SK-N-SH treated with all-trans-retinoic acid at 6 μM for 48 hours (cell line): ENCODE results near the gene ASPDH.

Source experiments
- ATAC-seq: fragments of 200-7000 bp; cut with Tn5 transposase; 3 replicates; pipeline ENCODE4 v1.9.1; 2020; ENCODE audit warnings: mild to moderate bottlenecking, moderate library complexity
- ARNTL ChIP-seq: fragments of 450-650 bp; formaldehyde crosslinking; IDR thresholded peaks from 2 replicates; pipeline ENCODE4 v1.5.0; 2020; ENCODE audit warnings: low read depth, mild to moderate bottlenecking, moderate library complexity, borderline replicate concordance
- BACH2 ChIP-seq: fragments of 250-450 bp; sonication (Bioruptor Pico); IDR thresholded peaks from 2 replicates; pipeline ENCODE4 v1.9.0; 2021; ENCODE audit warnings: mild to moderate bottlenecking, borderline replicate concordance
- CSDC2 ChIP-seq: fragments of 250-450 bp; sonication (Bioruptor Pico); IDR thresholded peaks from 2 replicates; pipeline ENCODE4 v1.5.0; 2020; ENCODE audit warnings: mild to moderate bottlenecking, moderate library complexity
- CSRNP3 ChIP-seq: fragments of 250-450 bp; sonication (Bioruptor Pico); IDR thresholded peaks from 2 replicates; pipeline ENCODE4 v1.5.1; 2021; ENCODE audit warnings: mild to moderate bottlenecking, moderate library complexity
- ESRRG ChIP-seq: fragments of 250-450 bp; sonication (Bioruptor Pico); IDR thresholded peaks from 2 replicates; pipeline ENCODE4 v1.6.1; 2021; ENCODE audit warnings: mild to moderate bottlenecking
- GLIS3 ChIP-seq: fragments of 250-450 bp; sonication (Bioruptor Pico); IDR thresholded peaks from 2 replicates; pipeline ENCODE4 v1.5.0; 2020; ENCODE audit warnings: mild to moderate bottlenecking, moderate library complexity
- ISL1 ChIP-seq: fragments of 250-450 bp; sonication (Bioruptor Pico); IDR thresholded peaks from 2 replicates; pipeline ENCODE4 v2.1.2; 2022; ENCODE audit warnings: mild to moderate bottlenecking, moderate library complexity
- OSR1 ChIP-seq: fragments of 250-450 bp; sonication (Bioruptor Pico); IDR thresholded peaks from 2 replicates; pipeline ENCODE4 v1.8.0; 2022; ENCODE audit warnings: moderate library complexity, mild to moderate bottlenecking, inconsistent platforms
- POU6F1 ChIP-seq: fragments of 250-450 bp; sonication (Bioruptor Pico); IDR thresholded peaks from 2 replicates; pipeline ENCODE4 v1.8.0; 2021; ENCODE audit warnings: low read depth, mild to moderate bottlenecking, moderate library complexity, borderline replicate concordance
- RARB ChIP-seq: fragments of 250-450 bp; sonication (Bioruptor Pico); IDR thresholded peaks from 2 replicates; pipeline ENCODE4 v1.8.0; 2021; ENCODE audit warnings: mild to moderate bottlenecking, moderate library complexity
- SNAI2 ChIP-seq: fragments of 250-450 bp; sonication (Bioruptor Pico); IDR thresholded peaks from 2 replicates; pipeline ENCODE4 v1.5.0; 2020; ENCODE audit warnings: mild to moderate bottlenecking, moderate library complexity
- TOX ChIP-seq: fragments of 250-450 bp; sonication (Bioruptor Pico); IDR thresholded peaks from 2 replicates; pipeline ENCODE4 v1.8.0; 2021; ENCODE audit warnings: mild to moderate bottlenecking, moderate library complexity, borderline replicate concordance
- TSHZ2 ChIP-seq: fragments of 250-450 bp; sonication (Bioruptor Pico); IDR thresholded peaks from 2 replicates; pipeline ENCODE4 v1.5.0; 2020; ENCODE audit warnings: mild to moderate bottlenecking, moderate library complexity
- ZFP3 ChIP-seq: fragments of 250-450 bp; sonication (Bioruptor Pico); IDR thresholded peaks from 2 replicates; pipeline ENCODE4 v1.5.0; 2020; ENCODE audit warnings: mild to moderate bottlenecking, moderate library complexity
- ZFP30 ChIP-seq: fragments of 450-650 bp; formaldehyde crosslinking; IDR thresholded peaks from 2 replicates; pipeline ENCODE4 v1.5.0; 2022; ENCODE audit warnings: mild to moderate bottlenecking, moderate library complexity
- ZNF565 ChIP-seq: fragments of 450-650 bp; formaldehyde crosslinking; conservative IDR thresholded peaks from 2 replicates; pipeline ENCODE4 v1.5.0; 2020; ENCODE audit warnings: low read depth, mild to moderate bottlenecking, moderate library complexity
- ZNF70 ChIP-seq: fragments of 450-650 bp; formaldehyde crosslinking; IDR thresholded peaks from 2 replicates; pipeline ENCODE4 v1.5.0; 2020; ENCODE audit warnings: mild to moderate bottlenecking, moderate library complexity
- TF ChIP-seq, protein P1 (sequence below): fragments of 250-450 bp; sonication (Bioruptor Pico); IDR thresholded peaks from 2 replicates; pipeline ENCODE4 v1.8.0; 2020; ENCODE audit warnings: mild to moderate bottlenecking, moderate library complexity, borderline replicate concordance

The ASPDH gene

GRCh38 chr19:50512112-50512998 lies 1.4 kb downstream of the ASPDH start:
- TF ChIP-seq TSHZ2 (CRISPR knock-in tag) (no peak), POU6F1 (CRISPR knock-in tag) (no peak), RARB (CRISPR knock-in tag) (no peak), ISL1 (CRISPR knock-in tag) (no peak), ARNTL (CRISPR knock-in tag) (no peak), ZNF565 (CRISPR knock-in tag) (no peak), CSRNP3 (CRISPR knock-in tag) (no peak), CSDC2 (CRISPR knock-in tag) (no peak), GLIS3 (CRISPR knock-in tag) (no peak), ESRRG (CRISPR knock-in tag) (no peak), ZFP30 (CRISPR knock-in tag) (no peak), BACH2 (CRISPR knock-in tag) (no peak), SNAI2 (CRISPR knock-in tag) (no peak), TOX (CRISPR knock-in tag) (no peak), OSR1 (CRISPR knock-in tag) (no peak)
- TF ChIP-seq, protein P1, sequence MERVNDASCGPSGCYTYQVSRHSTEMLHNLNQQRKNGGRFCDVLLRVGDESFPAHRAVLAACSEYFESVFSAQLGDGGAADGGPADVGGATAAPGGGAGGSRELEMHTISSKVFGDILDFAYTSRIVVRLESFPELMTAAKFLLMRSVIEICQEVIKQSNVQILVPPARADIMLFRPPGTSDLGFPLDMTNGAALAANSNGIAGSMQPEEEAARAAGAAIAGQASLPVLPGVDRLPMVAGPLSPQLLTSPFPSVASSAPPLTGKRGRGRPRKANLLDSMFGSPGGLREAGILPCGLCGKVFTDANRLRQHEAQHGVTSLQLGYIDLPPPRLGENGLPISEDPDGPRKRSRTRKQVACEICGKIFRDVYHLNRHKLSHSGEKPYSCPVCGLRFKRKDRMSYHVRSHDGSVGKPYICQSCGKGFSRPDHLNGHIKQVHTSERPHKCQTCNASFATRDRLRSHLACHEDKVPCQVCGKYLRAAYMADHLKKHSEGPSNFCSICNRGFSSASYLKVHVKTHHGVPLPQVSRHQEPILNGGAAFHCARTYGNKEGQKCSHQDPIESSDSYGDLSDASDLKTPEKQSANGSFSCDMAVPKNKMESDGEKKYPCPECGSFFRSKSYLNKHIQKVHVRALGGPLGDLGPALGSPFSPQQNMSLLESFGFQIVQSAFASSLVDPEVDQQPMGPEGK (CRISPR knock-in tag): no peak

GRCh38 chr19:50511069-50511822 lies 2.5 kb downstream of the ASPDH start, which contains the start of gene JOSD2:
Gene JOSD2, minus strand, starts transcription at chr19:50511191. Its CDS starts 760 bp downstream, at chr19:50510431.
- ATAC-seq: peak; percentile 96
- TF ChIP-seq ZNF565 (CRISPR knock-in tag): 0 out of 2 replicates have a peak, but pooled peaks have one; percentile 60
- TF ChIP-seq ZNF70 (CRISPR knock-in tag): no peak
- TF ChIP-seq ZFP3 (CRISPR knock-in tag): peak; percentile 68
- TF ChIP-seq, protein P1 (CRISPR knock-in tag): peak; percentile 45; the same call in 1 of the 2 replicates
- no peak for TF ChIP-seq GLIS3 (CRISPR knock-in tag)
- 0 out of 2 replicates have a peak, but pooled peaks have one; percentile 51 for TF ChIP-seq TSHZ2 (CRISPR knock-in tag)
- no peak for TF ChIP-seq SNAI2 (CRISPR knock-in tag)
- TF ChIP-seq CSRNP3 (CRISPR knock-in tag): no peak

More at GRCh38 chr19:50512112-50512998, 1.4 kb downstream of the ASPDH start:
- no peak for ATAC-seq
